ENCODE measurements around the gene TMEM38A. TPM values are rescaled to one million over a fixed set of nuclear protein-coding genes. Genes with fewer than 3 reads are reported as not detected.
"Not testable (repeated sequence)": the region's sequence is repeated elsewhere in the genome, so short reads cannot be mapped to it uniquely, and the experiment has no call there.

Gene TMEM38A
- total RNA-seq, 2 experiments from 2014 or later = 0.58 to 0.76 TPM

GRCh38 chr19:16659832-16660708, 869 bp upstream of the TMEM38A start, which contains the start of gene SMIM7:
Gene SMIM7 (minus strand): TSS chr19:16660144. CDS start chr19:16660110, 34 bp downstream.
- H3K9me3 Mint-ChIP-seq = no peaks in the 10 kb centered on the region
- H3K27me3 Mint-ChIP-seq = peaks cover 2% of the 10 kb centered on the region
- peak within 1 kb of the TSS; percentile 93 for H3K4me3 Mint-ChIP-seq
- DNase-seq = peak; percentile 99
- intact Hi-C loops (cut with micrococcal nuclease) = loop anchor here (1.0 to 5.0 kb wide), 5 partner anchors 32 to 1087 kb away; partner anchors contain the start of genes CHERP, MED26 and SLC35E1
- ChIA-PET POLR2A (interaction anchor here (0.6 to 3.0 kb wide), 5 partner anchors 23 to 117 kb away, joined by 3 to 10 read pairs (median 5); no protein-coding TSS in a partner anchor), CTCF (interaction anchor here (1.0 to 1.8 kb wide), 2 partner anchors 31 to 65 kb away, joined by 3 to 4 read pairs; no protein-coding TSS in a partner anchor)
- H3K4me1 Mint-ChIP-seq (ENCODE audit: low read depth) = peaks cover 28% of the 10 kb centered on the region
- H3K27ac Mint-ChIP-seq = peak within 1 kb of the TSS; percentile 95
- peaks cover 25% of the 10 kb centered on the region for H3K36me3 Mint-ChIP-seq

- peaks cover 24% of the 10 kb centered on the region for H3K4me1 Mint-ChIP-seq (ENCODE audit: low read depth)
- H3K27me3 Mint-ChIP-seq = peaks cover 2% of the 10 kb centered on the region
- H3K9me3 Mint-ChIP-seq = no peaks in the 10 kb centered on the region
- DNase-seq = peak; percentile 18
- H3K36me3 Mint-ChIP-seq = peaks cover 14% of the 10 kb centered on the region
- CTCF ChIA-PET = no interaction called here
- no peak overlapping the region for H3K27ac Mint-ChIP-seq
- peak overlapping the region; percentile 70 for H3K4me3 Mint-ChIP-seq
- intact Hi-C loops (cut with micrococcal nuclease) = loop anchor here (5.0 kb wide), 2 partner anchors 89 to 1086 kb away; partner anchors contain the start of gene SLC35E1
- POLR2A ChIA-PET = interaction anchor here (1.3 to 3.0 kb wide), 4 partner anchors 8 to 74 kb away, joined by 3 to 10 read pairs (median 6); no protein-coding TSS in a partner anchor
Observed at GRCh38 chr19:16661480-16662034, 618 bp downstream of the TMEM38A start.

GRCh38 chr19:16668176-16668575, 7.2 kb downstream of the TMEM38A start:
- no peaks in the 10 kb centered on the region for H3K4me1 Mint-ChIP-seq (ENCODE audit: low read depth)

GRCh38 chr19:16668702-16669101, 7.8 kb downstream of the TMEM38A start:
- not testable (repeated sequence) for H3K4me3 Mint-ChIP-seq

More at GRCh38 chr19:16668176-16668575, 7.2 kb downstream of the TMEM38A start:
- Mint-ChIP-seq H3K4me3 (no peak overlapping the region), H3K27me3 (peaks cover 1% of the 10 kb centered on the region), H3K9me3 (no peaks in the 10 kb centered on the region), H3K36me3 (no peaks in the 10 kb centered on the region), H3K27ac (no peak overlapping the region)
- CTCF ChIA-PET = no interaction called here
- POLR2A ChIA-PET = no interaction called here
- intact Hi-C loops (cut with micrococcal nuclease) = no loop called here
- DNase-seq = no peak

GRCh38 chr19:16670291-16670690, 9.4 kb downstream of the TMEM38A start:
- H3K27ac Mint-ChIP-seq = no peak overlapping the region
- H3K4me3 Mint-ChIP-seq = no peak overlapping the region
- ChIA-PET POLR2A (interaction anchor here (1.0 kb wide), 1 partner anchor 9 kb away, joined by 3 read pairs; the partner anchor contains the start of gene TMEM38A), CTCF (interaction anchor here (1.3 kb wide), 1 partner anchor 45 kb away, joined by 3 read pairs; no protein-coding TSS in a partner anchor)
- no peaks in the 10 kb centered on the region for H3K4me1 Mint-ChIP-seq (ENCODE audit: low read depth)
- peaks cover 1% of the 10 kb centered on the region for H3K27me3 Mint-ChIP-seq
- intact Hi-C loops (cut with micrococcal nuclease) = no loop called here
- no peak for DNase-seq
- H3K36me3 Mint-ChIP-seq = no peaks in the 10 kb centered on the region
- H3K9me3 Mint-ChIP-seq = no peaks in the 10 kb centered on the region

More at GRCh38 chr19:16668702-16669101, 7.8 kb downstream of the TMEM38A start:
- CTCF ChIA-PET; H3K4me1 Mint-ChIP-seq (ENCODE audit: low read depth); DNase-seq; H3K9me3 Mint-ChIP-seq; H3K27me3 Mint-ChIP-seq; intact Hi-C loops (cut with micrococcal nuclease); H3K36me3 Mint-ChIP-seq; H3K27ac Mint-ChIP-seq; POLR2A ChIA-PET: not testable (repeated sequence)

GRCh38 chr19:16671652-16672274, 10.8 kb downstream of the TMEM38A start:
- Mint-ChIP-seq H3K27ac (no peak overlapping the region), H3K4me3 (no peak overlapping the region), H3K9me3 (no peaks in the 10 kb centered on the region), H3K36me3 (no peaks in the 10 kb centered on the region), H3K4me1 (ENCODE audit: low read depth) (no peaks in the 10 kb centered on the region), H3K27me3 (peaks cover 4% of the 10 kb centered on the region)
- ChIA-PET POLR2A (interaction anchor here (1.0 kb wide), 1 partner anchor 86 kb away, joined by 3 read pairs; no protein-coding TSS in a partner anchor), CTCF (no interaction called here)
- no peak for DNase-seq
- intact Hi-C loops (cut with micrococcal nuclease) = no loop called here

- H3K4me3 Mint-ChIP-seq = no peak overlapping the region
- POLR2A ChIA-PET = interaction anchor here (1.0 kb wide), 1 partner anchor 19 kb away, joined by 4 read pairs; no protein-coding TSS in a partner anchor
- CTCF ChIA-PET = interaction anchor here (0.6 kb wide), 1 partner anchor 17 kb away, joined by 3 read pairs; no protein-coding TSS in a partner anchor
Observed at GRCh38 chr19:16673231-16673630, 12.3 kb downstream of the TMEM38A start.

GRCh38 chr19:16673839-16674238, 12.9 kb downstream of the TMEM38A start:
- CTCF ChIA-PET; H3K4me3 Mint-ChIP-seq; H3K36me3 Mint-ChIP-seq; H3K4me1 Mint-ChIP-seq (ENCODE audit: low read depth); intact Hi-C loops (cut with micrococcal nuclease); H3K9me3 Mint-ChIP-seq; DNase-seq; H3K27ac Mint-ChIP-seq; POLR2A ChIA-PET; H3K27me3 Mint-ChIP-seq: not testable (repeated sequence)

More at GRCh38 chr19:16673231-16673630, 12.3 kb downstream of the TMEM38A start:
- Mint-ChIP-seq H3K27ac (no peak overlapping the region), H3K36me3 (no peaks in the 10 kb centered on the region), H3K9me3 (no peaks in the 10 kb centered on the region), H3K27me3 (peaks cover 4% of the 10 kb centered on the region), H3K4me1 (ENCODE audit: low read depth) (no peaks in the 10 kb centered on the region)
- intact Hi-C loops (cut with micrococcal nuclease) = no loop called here
- DNase-seq = no peak

- POLR2A ChIA-PET = interaction anchor here (0.6 kb wide), 1 partner anchor 268 kb away, joined by 6 read pairs; no protein-coding TSS in a partner anchor
- H3K27ac Mint-ChIP-seq = no peak overlapping the region
- H3K27me3 Mint-ChIP-seq = peaks cover 3% of the 10 kb centered on the region
- peaks cover 1% of the 10 kb centered on the region for H3K9me3 Mint-ChIP-seq
- no peaks in the 10 kb centered on the region for H3K4me1 Mint-ChIP-seq (ENCODE audit: low read depth)
- H3K36me3 Mint-ChIP-seq = peaks cover 4% of the 10 kb centered on the region
- no peak for DNase-seq
- no peak overlapping the region for H3K4me3 Mint-ChIP-seq
- CTCF ChIA-PET = interaction anchor here (0.7 kb wide), 1 partner anchor 20 kb away, joined by 3 read pairs; no protein-coding TSS in a partner anchor
- intact Hi-C loops (cut with micrococcal nuclease) = no loop called here
Observed at GRCh38 chr19:16676101-16676798, 15.3 kb downstream of the TMEM38A start.

GRCh38 chr19:16677055-16677454, 16.1 kb downstream of the TMEM38A start:
- no peak overlapping the region for H3K4me3 Mint-ChIP-seq
- peaks cover 3% of the 10 kb centered on the region for H3K27me3 Mint-ChIP-seq
- H3K36me3 Mint-ChIP-seq = peaks cover 6% of the 10 kb centered on the region
- H3K9me3 Mint-ChIP-seq = peaks cover 8% of the 10 kb centered on the region
- no peak for DNase-seq
- intact Hi-C loops (cut with micrococcal nuclease) = no loop called here
- POLR2A ChIA-PET = interaction anchor here (0.6 kb wide), 1 partner anchor 268 kb away, joined by 6 read pairs; no protein-coding TSS in a partner anchor
- CTCF ChIA-PET = interaction anchor here (0.7 kb wide), 1 partner anchor 20 kb away, joined by 3 read pairs; no protein-coding TSS in a partner anchor
- no peaks in the 10 kb centered on the region for H3K4me1 Mint-ChIP-seq (ENCODE audit: low read depth)
- H3K27ac Mint-ChIP-seq = no peak overlapping the region

GRCh38 chr19:16678498-16678897, 17.6 kb downstream of the TMEM38A start:
- CTCF ChIA-PET = no interaction called here
- DNase-seq = no peak
- peaks cover 8% of the 10 kb centered on the region for H3K9me3 Mint-ChIP-seq
- peaks cover 3% of the 10 kb centered on the region for H3K27me3 Mint-ChIP-seq
- H3K27ac Mint-ChIP-seq = no peak overlapping the region
- no peak overlapping the region for H3K4me3 Mint-ChIP-seq
- POLR2A ChIA-PET = no interaction called here
- intact Hi-C loops (cut with micrococcal nuclease) = no loop called here
- peaks cover 6% of the 10 kb centered on the region for H3K36me3 Mint-ChIP-seq
- no peaks in the 10 kb centered on the region for H3K4me1 Mint-ChIP-seq (ENCODE audit: low read depth)
